ENCODE measurements around the gene SPHK2.
"Not testable (repeated sequence)": the region's sequence is repeated elsewhere in the genome, so short reads cannot be mapped to it uniquely, and the experiment has no call there.

The SPHK2 gene

GRCh38 chr19:48624791-48625723, 5.8 kb downstream of the SPHK2 start:
- no peak for DNase-seq

GRCh38 chr19:48625891-48626327, 6.6 kb downstream of the SPHK2 start:
- DNase-seq = no peak

GRCh38 chr19:48627201-48627864, 8.0 kb downstream of the SPHK2 start:
- no peak for DNase-seq

- DNase-seq = no peak
Measured at GRCh38 chr19:48627865-48628314, 8.6 kb downstream of the SPHK2 start.

GRCh38 chr19:48628486-48629296, 9.4 kb downstream of the SPHK2 start:
- DNase-seq = no peak

- DNase-seq = no peak
Measured at GRCh38 chr19:48629297-48629598, 9.9 kb downstream of the SPHK2 start.

- DNase-seq = no peak
Measured at GRCh38 chr19:48629599-48630295, 10.4 kb downstream of the SPHK2 start.

GRCh38 chr19:48630296-48631063, 11.2 kb downstream of the SPHK2 start:
- no peak for DNase-seq

GRCh38 chr19:48631225-48631624, 11.9 kb downstream of the SPHK2 start:
- no peak for DNase-seq

- not testable (repeated sequence) for DNase-seq
Measured at GRCh38 chr19:48632286-48632685, 13.0 kb downstream of the SPHK2 start.

GRCh38 chr19:48632692-48633147, 13.4 kb downstream of the SPHK2 start:
- DNase-seq = no peak

- DNase-seq = no peak
Measured at GRCh38 chr19:48633148-48634035, 14.1 kb downstream of the SPHK2 start.

GRCh38 chr19:48634036-48634342, 14.7 kb downstream of the SPHK2 start:
- no peak for DNase-seq

- peak; percentile 91 for DNase-seq
Measured at GRCh38 chr19:48634424-48635262, 15.3 kb downstream of the SPHK2 start.

- no peak for DNase-seq
Measured at GRCh38 chr19:48635263-48635965, 16.1 kb downstream of the SPHK2 start.

- no peak for DNase-seq
Measured at GRCh38 chr19:48635966-48636858, 16.9 kb downstream of the SPHK2 start.

- no peak for DNase-seq
Measured at GRCh38 chr19:48636859-48637448, 17.6 kb downstream of the SPHK2 start, which contains the start of gene DBP. DBP (minus strand) TSS chr19:48637379; CDS start chr19:48636994, 385 bp downstream.

Measured in NCI-H187 treated with DMSO at 0.1 percent for 48 hours (cell line).